WERI-Rb-1 (cell line): ENCODE results near the gene TPRG1L.

Experiments used
- DNase-seq: peaks from one replicate; pipeline ENCODE4 v3.0.0-alpha.2; 2020
- H3K27ac ChIP-seq: fragments of 250-450 bp; sonication (Bioruptor Pico); 2 replicates; pipeline ENCODE4 v1.5.1; 2020; ENCODE audit warnings: mild to moderate bottlenecking, moderate library complexity
- H3K27me3 ChIP-seq: fragments of 250-450 bp; sonication (Bioruptor Pico); 2 replicates; pipeline ENCODE4 v1.5.1; 2021; ENCODE audit warnings: mild to moderate bottlenecking, low read depth, moderate library complexity; ENCODE audit not compliant: insufficient read depth, severe bottlenecking
- H3K36me3 ChIP-seq: fragments of 250-450 bp; sonication (Bioruptor Pico); 2 replicates; pipeline ENCODE4 v1.5.1; 2020; ENCODE audit warnings: mild to moderate bottlenecking, moderate library complexity
- H3K4me3 ChIP-seq: 2 replicates; pipeline ENCODE4 v1.5.1; 2011; ENCODE audit warnings: low read depth, mild to moderate bottlenecking, control low read depth, low read length
- H3K9me3 ChIP-seq: fragments of 250-450 bp; sonication (Bioruptor Pico); 2 replicates; pipeline ENCODE4 v1.5.1; 2021; ENCODE audit warnings: mild to moderate bottlenecking, moderate library complexity; ENCODE audit not compliant: severe bottlenecking
- CTCF ChIP-seq: IDR thresholded peaks from 2 replicates; pipeline ENCODE4 v1.5.1; 2011; ENCODE audit warnings: low read depth, mild to moderate bottlenecking, control low read depth, inconsistent platforms, low read length

Gene TPRG1L

DNA sequence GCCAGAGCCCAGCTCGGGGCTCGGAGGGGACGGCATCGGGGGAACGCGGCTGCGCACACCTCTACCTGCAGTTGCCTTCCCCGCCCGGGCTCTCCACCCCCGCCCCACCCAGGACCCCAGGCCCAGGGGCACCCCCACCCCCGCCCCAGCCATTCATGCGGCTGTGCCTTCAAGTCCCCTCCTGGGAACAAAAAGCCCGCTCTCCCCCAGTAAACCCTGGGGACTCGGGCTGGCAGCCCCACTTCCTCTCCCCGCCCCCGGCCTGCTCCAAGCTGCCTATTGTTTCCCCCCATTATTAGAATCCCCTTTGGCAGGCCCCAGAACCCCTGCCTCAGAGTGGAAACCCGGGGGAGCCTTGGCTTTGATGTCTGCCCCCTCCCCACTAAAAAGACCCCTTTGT lies 31.5 kb upstream of the TPRG1L start:
- no peaks in the 10 kb centered on the region for H3K9me3 ChIP-seq
- no peak for DNase-seq
- H3K4me3 ChIP-seq = no peak overlapping the region
- TF ChIP-seq CTCF = no peak
- H3K36me3 ChIP-seq = no peaks in the 10 kb centered on the region
- H3K27me3 ChIP-seq = no peaks in the 10 kb centered on the region
- no peak overlapping the region for H3K27ac ChIP-seq

- TF ChIP-seq CTCF = no peak
- Histone ChIP-seq H3K4me3 (no peak overlapping the region), H3K9me3 (no peaks in the 10 kb centered on the region), H3K27ac (no peak overlapping the region), H3K36me3 (no peaks in the 10 kb centered on the region), H3K27me3 (no peaks in the 10 kb centered on the region)
- no peak for DNase-seq
These were observed 31.1 kb upstream of the TPRG1L start for GRCh38 chr1:3593745-3594144.

DNA sequence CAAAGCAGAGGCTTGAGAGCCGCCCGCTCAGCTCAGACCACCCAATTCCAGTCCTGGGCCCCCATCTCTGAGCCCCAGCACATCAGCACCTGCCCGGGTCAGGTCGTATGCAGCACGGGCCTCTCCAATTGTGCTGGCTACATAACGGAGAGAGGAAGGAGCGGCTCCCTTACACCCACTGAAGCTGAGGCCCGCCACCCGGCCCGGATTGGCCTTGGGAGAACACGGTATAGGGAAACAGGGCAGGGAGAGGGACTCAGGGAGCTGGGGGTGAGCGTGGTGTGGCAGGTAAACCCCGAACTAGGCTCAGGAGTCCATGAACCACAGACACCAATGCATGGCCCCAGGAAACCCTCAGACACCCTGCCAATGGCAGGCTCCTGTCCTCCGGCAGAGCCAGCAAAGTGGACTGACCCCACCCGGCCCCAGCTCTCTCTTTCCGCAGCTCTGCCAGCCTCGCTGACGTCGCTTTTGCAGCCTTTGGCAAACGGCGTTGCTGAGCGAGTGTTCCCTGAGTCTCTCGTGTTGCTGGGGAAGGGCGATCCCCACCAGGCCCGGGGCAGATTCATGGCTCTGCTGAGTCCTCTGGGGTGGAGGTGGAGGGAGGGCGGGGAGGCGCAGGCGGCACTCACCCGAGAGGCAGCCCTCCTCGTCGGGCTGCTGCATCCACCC lies 30.0 kb upstream of the TPRG1L start:
- no peak overlapping the region for H3K27ac ChIP-seq
- H3K4me3 ChIP-seq = no peak overlapping the region
- H3K27me3 ChIP-seq = no peaks in the 10 kb centered on the region
- no peaks in the 10 kb centered on the region for H3K36me3 ChIP-seq
- TF ChIP-seq CTCF = no peak
- H3K9me3 ChIP-seq = no peaks in the 10 kb centered on the region
- no peak for DNase-seq

- Histone ChIP-seq H3K4me3 (no peak overlapping the region), H3K36me3 (no peaks in the 10 kb centered on the region), H3K27me3 (no peaks in the 10 kb centered on the region), H3K9me3 (no peaks in the 10 kb centered on the region), H3K27ac (no peak overlapping the region)
- no peak for TF ChIP-seq CTCF
- no peak for DNase-seq
These were observed 28.9 kb upstream of the TPRG1L start for GRCh38 chr1:3595949-3596348.

DNA sequence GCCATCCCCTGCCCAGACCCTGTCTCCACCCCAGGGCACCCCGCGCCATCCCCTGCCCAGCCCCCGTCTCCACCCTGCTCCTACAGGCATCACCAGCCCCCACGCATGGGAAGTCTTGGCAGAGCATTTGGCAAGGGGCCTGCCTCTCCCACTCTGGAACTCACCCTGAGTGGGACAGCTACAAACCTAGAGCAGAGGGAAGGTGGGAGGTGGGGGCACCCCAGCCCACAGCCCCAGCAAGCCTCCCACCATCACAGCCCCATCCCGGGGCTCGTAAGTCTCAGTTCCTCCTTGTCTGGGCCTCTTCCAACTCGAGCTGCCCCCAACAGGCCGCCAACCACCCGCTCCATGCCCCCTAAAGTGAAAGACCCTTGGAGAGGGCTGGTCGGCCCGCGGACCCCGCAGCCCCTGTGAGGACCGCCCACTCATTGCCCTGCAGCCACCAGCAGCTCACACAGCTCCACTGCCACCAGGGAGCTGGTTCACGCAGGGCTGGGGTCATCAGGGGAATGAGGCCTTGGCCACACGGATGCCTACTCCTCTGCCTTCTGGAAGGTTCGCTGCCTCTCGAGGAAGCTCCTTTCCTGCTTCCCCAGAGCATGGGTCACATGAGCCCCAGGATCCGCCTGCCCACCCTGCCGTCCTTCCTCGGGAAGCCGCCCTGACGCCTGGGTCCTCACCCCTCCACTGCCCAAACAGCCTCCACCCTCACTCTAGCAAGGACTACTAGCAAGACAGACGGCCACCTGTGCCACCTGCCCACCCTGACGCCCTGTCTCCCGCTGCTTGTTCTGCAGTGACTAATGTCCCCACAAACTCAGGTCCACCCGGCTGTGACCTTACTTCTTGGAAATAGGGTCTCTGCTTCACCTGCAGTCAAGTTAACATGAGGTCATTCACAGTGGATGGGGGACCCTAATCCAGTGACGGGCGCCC lies 27.9 kb upstream of the TPRG1L start:
- DNase-seq = no peak
- Histone ChIP-seq H3K9me3 (no peaks in the 10 kb centered on the region), H3K27ac (peak overlapping the region; percentile 35), H3K27me3 (no peaks in the 10 kb centered on the region), H3K36me3 (no peaks in the 10 kb centered on the region), H3K4me3 (no peak overlapping the region)
- no peak for TF ChIP-seq CTCF
